22Rv1 (cell line): ENCODE data around the gene C14orf119.

Experiments used
- H3K27ac ChIP-seq: fragments of 450-650 bp; 2 replicates; pipeline ENCODE4 v1.5.1; 2017
- ZFX ChIP-seq: fragments of 450-650 bp; IDR thresholded peaks from 2 replicates; pipeline ENCODE4 v1.6.1; 2017; ENCODE audit warnings: antibody characterized with exemption, borderline replicate concordance
- TF ChIP-seq, protein P1 (sequence below): fragments of 450-650 bp; IDR thresholded peaks from 2 replicates; pipeline ENCODE4 v1.5.1; 2017; ENCODE audit warnings: mild to moderate bottlenecking

Gene C14orf119

GRCh38 chr14:23056956-23057756 is 38.1 kb upstream of the C14orf119 start, which contains the start of gene CDH24:
CDH24 (minus strand) TSS chr14:23057520; CDS start chr14:23055733, 1,787 bp downstream.
- H3K27ac ChIP-seq = peak within 1 kb of the TSS; percentile 90
- no peak for TF ChIP-seq ZFX
- TF ChIP-seq, protein P1, sequence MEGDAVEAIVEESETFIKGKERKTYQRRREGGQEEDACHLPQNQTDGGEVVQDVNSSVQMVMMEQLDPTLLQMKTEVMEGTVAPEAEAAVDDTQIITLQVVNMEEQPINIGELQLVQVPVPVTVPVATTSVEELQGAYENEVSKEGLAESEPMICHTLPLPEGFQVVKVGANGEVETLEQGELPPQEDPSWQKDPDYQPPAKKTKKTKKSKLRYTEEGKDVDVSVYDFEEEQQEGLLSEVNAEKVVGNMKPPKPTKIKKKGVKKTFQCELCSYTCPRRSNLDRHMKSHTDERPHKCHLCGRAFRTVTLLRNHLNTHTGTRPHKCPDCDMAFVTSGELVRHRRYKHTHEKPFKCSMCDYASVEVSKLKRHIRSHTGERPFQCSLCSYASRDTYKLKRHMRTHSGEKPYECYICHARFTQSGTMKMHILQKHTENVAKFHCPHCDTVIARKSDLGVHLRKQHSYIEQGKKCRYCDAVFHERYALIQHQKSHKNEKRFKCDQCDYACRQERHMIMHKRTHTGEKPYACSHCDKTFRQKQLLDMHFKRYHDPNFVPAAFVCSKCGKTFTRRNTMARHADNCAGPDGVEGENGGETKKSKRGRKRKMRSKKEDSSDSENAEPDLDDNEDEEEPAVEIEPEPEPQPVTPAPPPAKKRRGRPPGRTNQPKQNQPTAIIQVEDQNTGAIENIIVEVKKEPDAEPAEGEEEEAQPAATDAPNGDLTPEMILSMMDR = no peak

DNA sequence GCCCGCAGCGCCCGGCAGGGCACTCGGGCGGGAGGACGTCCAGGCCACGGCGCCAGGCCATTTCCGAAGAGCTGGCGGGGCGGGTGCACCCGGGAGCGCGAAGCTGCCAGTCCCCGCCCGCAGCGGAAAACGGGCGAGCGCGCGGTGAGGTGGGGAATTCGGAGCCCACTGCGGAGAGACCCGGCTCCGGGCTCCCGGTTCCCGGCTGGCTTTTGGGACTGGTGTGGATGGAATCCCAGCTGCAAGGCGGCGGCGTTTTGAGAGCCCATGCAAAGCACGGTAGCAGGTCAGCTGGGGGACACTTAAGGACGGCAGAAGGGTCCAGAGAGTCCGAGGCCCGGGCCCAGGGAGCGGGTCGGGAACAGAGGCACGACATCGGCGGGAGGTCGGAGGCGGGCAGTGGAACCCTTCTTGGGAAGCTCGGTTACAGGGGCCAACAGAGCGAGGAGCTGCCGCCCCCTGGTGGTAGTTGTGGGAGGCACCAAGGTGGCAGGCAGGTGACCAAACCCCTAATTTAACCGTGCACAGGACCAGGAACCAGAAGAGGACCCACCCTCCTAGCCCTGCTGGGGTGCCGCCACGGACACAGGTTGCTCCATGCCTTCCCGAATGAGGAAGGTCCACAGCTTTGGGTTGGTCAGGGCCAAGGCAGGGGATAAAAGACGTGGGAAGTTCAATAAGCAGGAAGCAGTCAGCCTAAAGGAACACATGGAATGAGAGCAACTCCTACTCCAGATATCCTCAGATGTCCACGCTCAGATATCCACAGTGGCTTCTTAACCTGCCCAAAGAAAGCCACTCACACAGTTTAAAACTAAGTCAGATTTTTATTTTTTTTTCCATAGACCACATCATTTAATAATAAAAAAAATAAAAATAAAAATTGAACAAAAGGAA is 37.3 kb upstream of the C14orf119 start:
- peak overlapping the region; percentile 90 for H3K27ac ChIP-seq
- TF ChIP-seq ZFX = no peak
- TF ChIP-seq, protein P1 = peak; percentile 95

DNA sequence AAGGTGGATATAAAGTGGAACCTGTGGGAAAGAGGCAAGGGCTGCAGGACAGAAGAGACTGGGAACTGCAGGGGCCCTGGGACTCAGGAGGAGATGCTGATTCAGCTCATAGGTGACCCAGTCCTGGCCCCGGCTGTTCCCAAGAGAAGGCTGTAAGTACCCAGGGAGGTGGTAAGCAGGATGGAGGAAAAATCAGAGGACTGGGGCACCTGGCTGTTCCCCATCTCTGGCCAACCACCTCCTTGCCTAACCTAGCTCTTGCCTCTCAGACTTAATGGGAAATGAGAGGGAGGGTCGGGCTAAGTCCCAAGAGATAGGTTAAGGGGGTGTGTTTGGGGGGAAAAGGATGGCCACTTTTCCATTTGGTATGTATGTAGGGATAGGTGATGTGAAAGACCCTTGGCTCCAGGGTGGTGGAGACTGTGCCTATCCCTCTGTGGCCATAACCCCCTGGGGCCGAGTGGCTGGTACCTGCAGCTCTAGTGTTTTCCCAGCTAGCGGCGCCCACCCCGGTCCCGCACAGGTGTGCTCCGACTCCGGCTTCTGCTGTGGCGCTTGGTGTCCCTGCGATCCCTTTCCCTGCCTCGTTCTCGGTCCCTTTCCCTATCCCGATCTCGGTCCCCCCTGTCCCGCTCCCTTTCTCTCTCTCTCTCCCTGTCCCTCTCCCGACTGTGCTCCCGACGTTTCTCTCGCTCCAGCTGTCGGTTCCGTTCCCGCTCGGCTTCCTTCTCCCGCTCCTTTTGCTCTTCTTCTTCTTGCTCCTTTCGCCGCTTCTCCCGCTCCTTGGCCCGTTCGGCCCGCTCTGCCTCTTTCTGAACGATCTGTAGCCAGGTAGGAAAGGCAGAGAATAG is 36.4 kb upstream of the C14orf119 start:
- TF ChIP-seq ZFX = no peak
- TF ChIP-seq, protein P1 = no peak
- peak overlapping the region; percentile 90 for H3K27ac ChIP-seq

DNA sequence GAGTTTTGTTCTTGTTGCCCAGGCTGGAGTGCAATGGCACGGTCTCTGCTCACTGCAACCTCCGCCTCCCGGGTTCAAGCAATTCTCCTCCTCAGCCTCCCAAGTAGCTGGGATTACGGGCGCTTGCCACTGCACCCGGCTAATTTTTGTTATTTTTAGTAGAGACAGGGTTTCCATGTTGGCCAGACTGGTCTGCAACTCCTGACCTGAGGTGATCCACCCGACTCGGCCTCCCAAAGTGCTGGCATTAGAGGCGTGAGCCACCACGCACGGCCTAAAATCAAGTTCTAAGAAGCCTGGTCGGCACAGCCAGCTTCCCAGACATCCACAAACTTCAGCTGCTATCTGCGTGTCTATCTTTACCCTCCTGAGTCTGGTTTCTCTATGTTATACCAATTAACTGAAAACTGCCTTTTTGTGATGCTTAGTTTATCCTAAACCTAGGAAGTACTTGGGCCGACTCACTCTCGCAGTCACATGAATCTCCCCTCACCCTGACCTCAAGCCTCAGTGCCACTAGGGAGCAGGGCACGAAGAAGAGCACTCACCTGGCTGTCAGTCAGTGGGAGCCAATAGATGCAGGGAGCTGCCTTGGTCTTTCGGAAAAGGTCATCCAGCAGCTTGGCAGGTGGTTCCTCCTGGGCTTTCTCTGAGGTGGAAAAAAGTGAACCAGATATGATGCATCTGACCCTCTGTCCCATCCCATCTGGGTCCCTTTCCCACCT is 34.6 kb upstream of the C14orf119 start:
- TF ChIP-seq, protein P1 = no peak
- TF ChIP-seq ZFX = no peak
- 0 out of 2 replicates have a peak overlapping the region, but pooled peaks have one; percentile 90 for H3K27ac ChIP-seq

DNA sequence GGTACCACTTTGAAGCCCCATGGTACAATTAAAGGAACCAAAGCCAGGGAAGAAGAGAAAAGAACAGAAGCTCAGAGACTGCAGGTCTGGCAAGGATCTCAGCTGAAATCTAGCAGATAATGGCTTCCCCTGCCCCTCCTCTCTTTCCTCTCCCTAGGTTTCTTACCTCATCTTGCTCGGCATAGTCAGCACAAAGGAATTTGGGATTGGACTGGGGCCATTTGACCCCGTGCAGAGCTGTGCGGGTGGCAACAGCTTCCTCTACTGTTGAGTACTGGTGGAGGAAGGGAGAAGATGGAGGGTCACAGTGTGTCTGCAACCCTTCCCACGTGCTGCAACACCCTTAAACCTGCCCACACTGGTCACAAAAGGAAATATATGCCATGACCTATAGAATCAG is 33.3 kb upstream of the C14orf119 start:
- TF ChIP-seq, protein P1 = no peak
- no peak for TF ChIP-seq ZFX
- peak overlapping the region; percentile 43 for H3K27ac ChIP-seq

GRCh38 chr14:23063601-23064000 is 31.7 kb upstream of the C14orf119 start:
- peak overlapping the region; percentile 10; the same call in 1 of the 2 replicates for H3K27ac ChIP-seq
- no peak for TF ChIP-seq ZFX
- TF ChIP-seq, protein P1 = no peak
